OCI-LY3 (cell line): ENCODE results near the gene ZNF785.
"Not testable (repeated sequence)": the region's sequence is repeated elsewhere in the genome, so short reads cannot be mapped to it uniquely, and the experiment has no call there.

ENCODE experiments used
- CTCF ChIP-seq: fragments of 200-600, 300-600 bp; sonication (generic); IDR thresholded peaks from 2 replicates; pipeline ENCODE4 v1.5.1; 2014; ENCODE audit warnings: antibody characterized with exemption, low read length, low read depth
- EZH2phosphoT487 ChIP-seq: fragments of 200-600 bp; shearing (Covaris generic); IDR thresholded peaks from 2 replicates; pipeline ENCODE4 v1.6.1; 2018; ENCODE audit warnings: antibody characterized with exemption, mixed run types, low read depth

- TF ChIP-seq CTCF, EZH2phosphoT487: not testable (repeated sequence)
These were observed 5.4 kb upstream of the ZNF785 start for GRCh38 chr16:30590869-30591268.
